Measurements from ENCODE around the gene ZNF850. TPM values are rescaled to one million over a fixed set of nuclear protein-coding genes. Genes with fewer than 3 reads are reported as not detected.
A peak's percentile ranks its signal among the peaks of the same experiment; 100 is the strongest.

The ZNF850 gene
- total and polyA plus RNA-seq, 2 of the 13 experiments (the other 11 are each of a cell fraction or from before 2014, with no cell fraction given) = 0.78 to 6.6 TPM

DNA sequence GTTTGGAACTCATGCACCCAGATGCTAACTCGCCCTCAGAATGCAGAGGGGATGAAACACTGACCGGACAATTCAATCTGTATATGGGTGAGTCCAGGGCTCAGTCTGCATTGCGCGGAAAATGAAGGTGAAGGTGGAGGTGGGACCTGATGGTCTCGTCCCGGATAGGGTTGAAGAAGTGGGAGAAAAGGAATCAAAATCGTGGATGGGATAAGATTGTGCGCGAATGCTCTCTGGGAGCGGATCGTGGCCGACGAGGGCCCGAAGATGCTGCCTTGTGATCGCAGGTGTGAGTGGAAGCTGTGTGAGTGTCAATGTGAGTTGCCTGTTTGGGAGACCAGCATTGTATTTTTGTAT lies 594 bp upstream of the ZNF850 start (continued):
- peak; percentile 8 for TF ChIP-seq ZNF781 (CRISPR knock-in tag; IDR thresholded peaks at IDR 0.05; ENCODE audit: borderline replicate concordance, not compliant biosample characterization)
- TF ChIP-seq, protein P1, sequence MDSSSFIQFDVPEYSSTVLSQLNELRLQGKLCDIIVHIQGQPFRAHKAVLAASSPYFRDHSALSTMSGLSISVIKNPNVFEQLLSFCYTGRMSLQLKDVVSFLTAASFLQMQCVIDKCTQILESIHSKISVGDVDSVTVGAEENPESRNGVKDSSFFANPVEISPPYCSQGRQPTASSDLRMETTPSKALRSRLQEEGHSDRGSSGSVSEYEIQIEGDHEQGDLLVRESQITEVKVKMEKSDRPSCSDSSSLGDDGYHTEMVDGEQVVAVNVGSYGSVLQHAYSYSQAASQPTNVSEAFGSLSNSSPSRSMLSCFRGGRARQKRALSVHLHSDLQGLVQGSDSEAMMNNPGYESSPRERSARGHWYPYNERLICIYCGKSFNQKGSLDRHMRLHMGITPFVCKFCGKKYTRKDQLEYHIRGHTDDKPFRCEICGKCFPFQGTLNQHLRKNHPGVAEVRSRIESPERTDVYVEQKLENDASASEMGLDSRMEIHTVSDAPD (CRISPR knock-in tag; IDR thresholded peaks at IDR 0.05) = no peak
- 0 out of 2 replicates have a peak, but pooled peaks have one; percentile 47 for TF ChIP-seq ZNF138 (CRISPR knock-in tag; IDR thresholded peaks at IDR 0.05; ENCODE audit: low read depth)
- no peak for TF ChIP-seq PTBP1 (IDR thresholded peaks at IDR 0.05; ENCODE audit: low read depth, low read length, poor library complexity, severe bottlenecking)
- TF ChIP-seq ZNF282 (IDR thresholded peaks at IDR 0.05; ENCODE audit: partially characterized antibody) = no peak
- TF ChIP-seq ZNF337 (CRISPR knock-in tag; IDR thresholded peaks at IDR 0.05; ENCODE audit: borderline replicate concordance, low read depth) = no peak
- TF ChIP-seq, protein P2, sequence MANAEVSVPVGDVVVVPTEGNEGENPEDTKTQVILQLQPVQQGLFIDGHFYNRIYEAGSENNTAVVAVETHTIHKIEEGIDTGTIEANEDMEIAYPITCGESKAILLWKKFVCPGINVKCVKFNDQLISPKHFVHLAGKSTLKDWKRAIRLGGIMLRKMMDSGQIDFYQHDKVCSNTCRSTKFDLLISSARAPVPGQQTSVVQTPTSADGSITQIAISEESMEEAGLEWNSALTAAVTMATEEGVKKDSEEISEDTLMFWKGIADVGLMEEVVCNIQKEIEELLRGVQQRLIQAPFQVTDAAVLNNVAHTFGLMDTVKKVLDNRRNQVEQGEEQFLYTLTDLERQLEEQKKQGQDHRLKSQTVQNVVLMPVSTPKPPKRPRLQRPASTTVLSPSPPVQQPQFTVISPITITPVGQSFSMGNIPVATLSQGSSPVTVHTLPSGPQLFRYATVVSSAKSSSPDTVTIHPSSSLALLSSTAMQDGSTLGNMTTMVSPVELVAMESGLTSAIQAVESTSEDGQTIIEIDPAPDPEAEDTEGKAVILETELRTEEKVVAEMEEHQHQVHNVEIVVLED (CRISPR knock-in tag; IDR thresholded peaks at IDR 0.05; ENCODE audit: borderline replicate concordance) = 0 out of 2 replicates have a peak, but pooled peaks have one; percentile 8
- 0 out of 2 replicates have a peak, but pooled peaks have one; percentile 44 for TF ChIP-seq ZNF772 (CRISPR knock-in tag; IDR thresholded peaks at IDR 0.05)
- no peak for TF ChIP-seq NFE2L1 (CRISPR knock-in tag; IDR thresholded peaks at IDR 0.05; ENCODE audit: borderline replicate concordance)
- no peak for TF ChIP-seq ZNF264 (CRISPR knock-in tag; IDR thresholded peaks at IDR 0.05)
